ENCODE results near the gene C4BPA. TPM values are rescaled to one million over a fixed set of nuclear protein-coding genes. Genes with fewer than 3 reads are reported as not detected.

C4BPA gene
- total RNA-seq, 1 experiment from 2014 or later: not detected

- Histone ChIP-seq H3F3A (ENCODE audit: low read length, unreplicated experiment) (no peaks in the 10 kb centered on the region), H3K79me2 (ENCODE audit: low read length) (no peaks in the 10 kb centered on the region), H4K20me1 (ENCODE audit: low read length) (no peaks in the 10 kb centered on the region), H3K27me3 (ENCODE audit: low read length) (no peaks in the 10 kb centered on the region), H3K9me2 (replicated peaks; ENCODE audit: low read length) (no peaks in the 10 kb centered on the region), H3K4me1 (ENCODE audit: insufficient read depth, low read length) (no peaks in the 10 kb centered on the region), H2AFZ (ENCODE audit: low read length) (no peak overlapping the region), H3K9me3 (ENCODE audit: low read length) (0 out of 2 replicates have a peak, but pooled peaks cover 5% of the 10 kb centered on the region), H3K27ac (ENCODE audit: low read length) (no peak overlapping the region), H3K36me3 (ENCODE audit: low read depth, low read length) (no peaks in the 10 kb centered on the region), H3K4me2 (ENCODE audit: low read length) (no peak overlapping the region), H3K4me3 (ENCODE audit: low read length) (no peak overlapping the region), H3K9ac (ENCODE audit: low read length) (no peak overlapping the region)
- TF ChIP-seq CTCF (conservative IDR thresholded peaks at IDR 0.05; ENCODE audit: low read depth, low read length): no peak
- no peak for TF ChIP-seq EZH2 (IDR thresholded peaks at IDR 0.05; ENCODE audit: low read length, unreplicated experiment)
- no peak for TF ChIP-seq EZH2phosphoT487 (IDR thresholded peaks at IDR 0.05; ENCODE audit: borderline replicate concordance, low read length)
- intact Hi-C loops (cut with micrococcal nuclease): no loop called here
- DNase-seq: no peak
- ChIA-PET POLR2A (ENCODE audit: unreplicated experiment) (no interaction called here), CTCF (no interaction called here)
- ATAC-seq: no peak
- no TSS peak for BruUV-seq (replicated peaks)
Observed at GRCh38 chr1:207156095-207156494, 52.1 kb downstream of the C4BPA start.

- POLR2A ChIA-PET (ENCODE audit: unreplicated experiment): no interaction called here
- Histone ChIP-seq H3K79me2 (ENCODE audit: low read length) (no peaks in the 10 kb centered on the region), H3K4me3 (ENCODE audit: low read length) (no peak overlapping the region), H3K9me3 (ENCODE audit: low read length) (0 out of 2 replicates have a peak, but pooled peaks cover 2% of the 10 kb centered on the region), H3K9me2 (replicated peaks; ENCODE audit: low read length) (no peaks in the 10 kb centered on the region), H3F3A (ENCODE audit: low read length, unreplicated experiment) (no peaks in the 10 kb centered on the region), H3K4me2 (ENCODE audit: low read length) (no peak overlapping the region), H3K27ac (ENCODE audit: low read length) (no peak overlapping the region), H3K4me1 (ENCODE audit: insufficient read depth, low read length) (no peaks in the 10 kb centered on the region), H4K20me1 (ENCODE audit: low read length) (no peaks in the 10 kb centered on the region), H3K27me3 (ENCODE audit: low read length) (no peaks in the 10 kb centered on the region), H3K36me3 (ENCODE audit: low read depth, low read length) (no peaks in the 10 kb centered on the region), H2AFZ (ENCODE audit: low read length) (no peak overlapping the region), H3K9ac (ENCODE audit: low read length) (no peak overlapping the region)
- peak; percentile 40; the same call in 1 of the 2 replicates for ATAC-seq
- intact Hi-C loops (cut with micrococcal nuclease): no loop called here
- BruUV-seq (replicated peaks): no TSS peak
- CTCF ChIA-PET: no interaction called here
- peak; percentile 32 for DNase-seq
- TF ChIP-seq CTCF (conservative IDR thresholded peaks at IDR 0.05; ENCODE audit: low read depth, low read length) (no peak), EZH2 (IDR thresholded peaks at IDR 0.05; ENCODE audit: low read length, unreplicated experiment) (no peak), EZH2phosphoT487 (IDR thresholded peaks at IDR 0.05; ENCODE audit: borderline replicate concordance, low read length) (no peak)
Observed at GRCh38 chr1:207156826-207157225, 52.8 kb downstream of the C4BPA start.

- intact Hi-C loops (cut with micrococcal nuclease): loop anchor here (5.0 kb wide), 1 partner anchor 72 kb away; no protein-coding TSS in a partner anchor
Observed at GRCh38 chr1:207164086-207164485, 60.1 kb downstream of the C4BPA start.

More at GRCh38 chr1:207164086-207164485, 60.1 kb downstream of the C4BPA start:
- DNase-seq: no peak
- no peak overlapping the region for H3K27ac ChIP-seq (ENCODE audit: low read length)
- H3K79me2 ChIP-seq (ENCODE audit: low read length): no peaks in the 10 kb centered on the region
- CTCF ChIA-PET: no interaction called here
- POLR2A ChIA-PET (ENCODE audit: unreplicated experiment): no interaction called here
- no peaks in the 10 kb centered on the region for H3K27me3 ChIP-seq (ENCODE audit: low read length)
- 0 out of 2 replicates have a peak, but pooled peaks cover 4% of the 10 kb centered on the region for H3K9me2 ChIP-seq (replicated peaks; ENCODE audit: low read length)
- ATAC-seq: no peak
- H3K4me3 ChIP-seq (ENCODE audit: low read length): no peak overlapping the region
- H3K4me2 ChIP-seq (ENCODE audit: low read length): no peak overlapping the region
- no peaks in the 10 kb centered on the region for H3K36me3 ChIP-seq (ENCODE audit: low read depth, low read length)
- no peak overlapping the region for H3K9ac ChIP-seq (ENCODE audit: low read length)
- H3K9me3 ChIP-seq (ENCODE audit: low read length): no peaks in the 10 kb centered on the region
- no peaks in the 10 kb centered on the region for H4K20me1 ChIP-seq (ENCODE audit: low read length)
- no peaks in the 10 kb centered on the region for H3F3A ChIP-seq (ENCODE audit: low read length, unreplicated experiment)
- H3K4me1 ChIP-seq (ENCODE audit: insufficient read depth, low read length): no peaks in the 10 kb centered on the region
- no peak overlapping the region for H2AFZ ChIP-seq (ENCODE audit: low read length)
- no TSS peak for BruUV-seq (replicated peaks)
- TF ChIP-seq EZH2 (IDR thresholded peaks at IDR 0.05; ENCODE audit: low read length, unreplicated experiment): no peak
- no peak for TF ChIP-seq EZH2phosphoT487 (IDR thresholded peaks at IDR 0.05; ENCODE audit: borderline replicate concordance, low read length)
- no peak for TF ChIP-seq CTCF (conservative IDR thresholded peaks at IDR 0.05; ENCODE audit: low read depth, low read length)
